Left cardiac atrium (tissue), 2 donors: ENCODE results near the gene EEF1A1. TPM values are rescaled to one million over a fixed set of nuclear protein-coding genes. Genes with fewer than 3 reads are reported as not detected.

ENCODE experiments used
- total RNA-seq, 2 donors: library from RNA; stranded (reverse); fragmentation: NEBNext Ultra II Directional; extraction: Animal tissue kit (Norgen Biotek cat#: 25700); gene quantifications; one replicate each; pipeline ENCODE4 v1.2.1, GENCODE V29; 2021
- donor health status: DM: no; HTN: yes; CAD: no; lungs with severe emphysema.
- donor health status: DM: yes; HTN: yes; CAD: no.

EEF1A1 gene
- total RNA-seq, 2 donors from 2014 or later: 5,040 to 5,332 TPM

Other genes with a start within 250 kb of the EEF1A1 start
- gene DPPA5, start 166.8 kb downstream of the EEF1A1 start, total RNA-seq: not detected
- gene KHDC3L, start 158.4 kb downstream of the EEF1A1 start, total RNA-seq: not detected
- under 1 TPM in 1 of 2 donors, not detected in 1; 0.24 TPM for gene OOEP, start 151.1 kb downstream of the EEF1A1 start, total RNA-seq
- under 1 TPM; 0.80 to 0.86 TPM for gene DDX43, start 126.2 kb downstream of the EEF1A1 start, total RNA-seq
- gene CGAS, start 68.7 kb downstream of the EEF1A1 start, total RNA-seq: 1 to 10 TPM; 2.0 to 2.2 TPM
- gene MTO1, start 59.3 kb downstream of the EEF1A1 start, total RNA-seq: 10 to 100 TPM; 24.7 to 28.1 TPM
- gene SLC17A5, start 133.0 kb upstream of the EEF1A1 start, total RNA-seq: 10 to 100 TPM in 1 of 2 donors, 1 to 10 TPM in 1; 9.1 to 12.7 TPM
- gene CD109, start 175.2 kb upstream of the EEF1A1 start, total RNA-seq: 10 to 100 TPM; 10.5 to 26.4 TPM